ENCODE data around the gene CRELD2.

DNA sequence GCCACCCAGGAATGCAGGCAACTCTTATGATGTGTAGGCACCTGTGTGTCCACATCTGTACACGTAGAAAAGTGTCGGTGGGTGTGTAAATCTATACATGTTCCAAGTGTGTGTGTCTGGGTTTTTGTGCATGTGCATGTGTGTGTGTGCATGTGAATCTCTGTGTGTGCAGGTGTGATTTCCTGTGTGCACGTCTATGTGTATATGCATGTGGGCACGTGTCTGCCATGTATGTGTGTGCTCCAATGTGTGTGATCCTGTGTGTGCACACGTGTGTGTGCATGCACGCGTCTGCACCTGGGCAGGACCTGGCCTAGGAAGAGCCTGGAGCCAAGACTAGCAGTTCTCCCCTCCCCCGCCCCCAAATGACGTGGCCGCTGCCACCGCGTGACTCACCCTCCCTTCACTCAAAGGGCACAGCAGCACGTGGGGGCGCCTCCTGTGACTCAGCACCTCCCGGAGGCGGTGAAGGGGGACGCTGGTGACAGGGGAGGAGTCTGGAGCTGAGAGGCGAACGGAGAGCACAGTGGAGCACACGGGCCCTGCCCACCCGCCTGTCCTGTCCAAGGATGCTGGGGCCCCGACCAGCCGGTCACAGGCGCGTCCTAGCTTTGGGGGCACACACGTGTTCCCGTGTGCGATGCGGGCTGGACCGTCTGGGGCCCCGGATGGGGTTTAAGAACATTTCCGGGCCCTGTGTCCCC lies 52.2 kb downstream of the CRELD2 start:
- TF ChIP-seq CTCF (IDR thresholded peaks at IDR 0.05), result no peak
- TF ChIP-seq POLR2A (IDR thresholded peaks at IDR 0.05), result peak; percentile 92
